Ovary (tissue), 3 donors: ENCODE data around the gene ALPK1.

ENCODE experiments used
- EP300 ChIP-seq: sonication (generic); formaldehyde crosslinking; IDR thresholded peaks from one replicate; pipeline ENCODE4 v1.6.1; 2017; ENCODE audit warnings: antibody characterized with exemption
- POLR2A ChIP-seq: fragments of 450-650 bp; IDR thresholded peaks from one replicate; pipeline ENCODE4 v1.6.1; 2017; ENCODE audit warnings: antibody characterized with exemption, mild to moderate bottlenecking, moderate library complexity
- TF ChIP-seq, protein P1 (sequence below), 3 donors: fragments of 450-650 bp in 2 of 3; fragments of 200-600 bp in 1 of 3; IDR thresholded peaks; one replicate each; pipeline versions ENCODE4 v1.5.1 to v1.8.0; 2016 to 2022; ENCODE audit warnings: antibody characterized with exemption in 3 of 3, mild to moderate bottlenecking in 1 of 3
- donor health status: DM: no; HTN: no; CAD: no.

- TF ChIP-seq POLR2A (no peak), EP300 (no peak)
- TF ChIP-seq, protein P1, sequence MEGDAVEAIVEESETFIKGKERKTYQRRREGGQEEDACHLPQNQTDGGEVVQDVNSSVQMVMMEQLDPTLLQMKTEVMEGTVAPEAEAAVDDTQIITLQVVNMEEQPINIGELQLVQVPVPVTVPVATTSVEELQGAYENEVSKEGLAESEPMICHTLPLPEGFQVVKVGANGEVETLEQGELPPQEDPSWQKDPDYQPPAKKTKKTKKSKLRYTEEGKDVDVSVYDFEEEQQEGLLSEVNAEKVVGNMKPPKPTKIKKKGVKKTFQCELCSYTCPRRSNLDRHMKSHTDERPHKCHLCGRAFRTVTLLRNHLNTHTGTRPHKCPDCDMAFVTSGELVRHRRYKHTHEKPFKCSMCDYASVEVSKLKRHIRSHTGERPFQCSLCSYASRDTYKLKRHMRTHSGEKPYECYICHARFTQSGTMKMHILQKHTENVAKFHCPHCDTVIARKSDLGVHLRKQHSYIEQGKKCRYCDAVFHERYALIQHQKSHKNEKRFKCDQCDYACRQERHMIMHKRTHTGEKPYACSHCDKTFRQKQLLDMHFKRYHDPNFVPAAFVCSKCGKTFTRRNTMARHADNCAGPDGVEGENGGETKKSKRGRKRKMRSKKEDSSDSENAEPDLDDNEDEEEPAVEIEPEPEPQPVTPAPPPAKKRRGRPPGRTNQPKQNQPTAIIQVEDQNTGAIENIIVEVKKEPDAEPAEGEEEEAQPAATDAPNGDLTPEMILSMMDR (IDR thresholded peaks at IDR 0.05) = no peak
Observed at GRCh38 chr4:112378858-112379257, 81.7 kb downstream of the ALPK1 start.
